Lower leg skin (tissue), 3 donors: Measurements from ENCODE around the gene FAM136A.

ENCODE experiments used
- CTCF ChIP-seq, 3 donors: fragments of 450-650 bp; IDR thresholded peaks; one replicate each; pipeline ENCODE4 v1.5.1; 2016; ENCODE audit warnings: antibody characterized with exemption in 3 of 3, mild to moderate bottlenecking in 3 of 3, moderate library complexity in 2 of 3
- POLR2A ChIP-seq, 2 donors: fragments of 450-650 bp; IDR thresholded peaks; one replicate each; pipeline ENCODE4 v1.6.1; 2016 to 2017; ENCODE audit warnings: antibody characterized with exemption in 2 of 2, mild to moderate bottlenecking in 1 of 2, moderate library complexity in 1 of 2

GRCh38 chr2:70331012-70331411, 29.1 kb upstream of the FAM136A start:
- TF ChIP-seq CTCF (IDR thresholded peaks at IDR 0.05): no peak
- TF ChIP-seq POLR2A (IDR thresholded peaks at IDR 0.05): no peak
